Body of pancreas (tissue), 4 donors: Measurements from ENCODE around the gene TRIM40.

Experiments
- CTCF ChIP-seq, 7 experiments: fragments of 450-650 bp in 4 of 7; fragments of 200-600 bp in 3 of 7; sonication (generic) in 3 of 7; IDR thresholded peaks; one replicate each; pipeline ENCODE4 v1.5.1; 2016 to 2019; ENCODE audit warnings: antibody characterized with exemption in 7 of 7
- POLR2A ChIP-seq, 3 donors: fragments of 450-650 bp; IDR thresholded peaks; one replicate each; pipeline ENCODE4 v1.6.1; 2016; ENCODE audit warnings: antibody characterized with exemption in 3 of 3, mild to moderate bottlenecking in 2 of 3

- TF ChIP-seq POLR2A (IDR thresholded peaks at IDR 0.05) (no peak), CTCF (IDR thresholded peaks at IDR 0.05) (no peak)
Measured at GRCh38 chr6:30151580-30151979, 15.6 kb downstream of the TRIM40 start.
